Activated CD4-positive, alpha-beta T cell treated with anti-CD3 and anti-CD28 coated beads for 36 hours (primary cell): ENCODE results near the gene FARS2. TPM values are rescaled to one million over a fixed set of nuclear protein-coding genes. Genes with fewer than 3 reads are reported as not detected.

ENCODE experiments used
- ATAC-seq: fragments of 200-7000 bp; cut with Tn5 transposase; one replicate; pipeline ENCODE4 v1.10.0; 2021; ENCODE audit warnings: mild to moderate bottlenecking, moderate library complexity
- CTCF ChIA-PET: fragments of 350-600 bp; sonication (Branson Sonifier 250); formaldehyde crosslinking; loops from one replicate; lab custom pipeline; 2021; ENCODE audit warnings: antibody characterized with exemption; lab: Charles Lee
- POLR2A ChIA-PET: fragments of 350-600 bp; sonication (Branson Sonifier 250); formaldehyde crosslinking; loops from one replicate; lab custom pipeline; 2021; ENCODE audit warnings: antibody characterized with exemption, inconsistent platforms; lab: Charles Lee
- DNase-seq: peaks from one replicate; pipeline ENCODE4 v3.0.0-alpha.2; 2020
- H3K27ac Mint-ChIP-seq: one replicate; pipeline ENCODE4 v1.8.0; 2021; ENCODE audit warnings: mixed read lengths
- H3K27me3 Mint-ChIP-seq: one replicate; pipeline ENCODE4 v1.8.0; 2021; ENCODE audit warnings: mixed read lengths
- H3K36me3 Mint-ChIP-seq: one replicate; pipeline ENCODE4 v1.8.0; 2021; ENCODE audit warnings: low read depth, mixed read lengths
- H3K4me1 Mint-ChIP-seq: one replicate; pipeline ENCODE4 v1.8.0; 2021; ENCODE audit warnings: mixed read lengths
- H3K4me3 Mint-ChIP-seq: one replicate; pipeline ENCODE4 v1.8.0; 2021; ENCODE audit warnings: mild to moderate bottlenecking, moderate library complexity, mixed read lengths
- H3K9me3 Mint-ChIP-seq: one replicate; pipeline ENCODE4 v1.8.0; 2021; ENCODE audit warnings: low read depth, mixed read lengths
- intact Hi-C, 2 experiments: fragments of 100-400 bp; cut with DNase I in 1 of 2; cut with micrococcal nuclease in 1 of 2; formaldehyde crosslinking; loops; one replicate each; pipeline versions ENCODE4 v1.14.2 to v1.15.1; 2022 to 2024; cut with DNase I, micrococcal nuclease
- total RNA-seq, 2 experiments: library from RNA; stranded (reverse); gene quantifications; one replicate each; pipeline ENCODE4 v1.2.3, GENCODE V29; 2021

FARS2 gene
- total RNA-seq, 2 experiments from 2014 or later, result 17.6 to 18.4 TPM

GRCh38 chr6:5517796-5518195, 256.5 kb downstream of the FARS2 start:
- ChIA-PET CTCF (no interaction called here), POLR2A (no interaction called here)
- Mint-ChIP-seq H3K9me3 (no peaks in the 10 kb centered on the region), H3K27ac (peak overlapping the region; percentile 87), H3K4me3 (no peak overlapping the region), H3K27me3 (no peaks in the 10 kb centered on the region), H3K36me3 (peaks cover 1% of the 10 kb centered on the region), H3K4me1 (peaks cover 43% of the 10 kb centered on the region)
- ATAC-seq (peak; percentile 94), DNase-seq (peak; percentile 72)
- intact Hi-C loops, result loop anchor here in 1 of 2 experiments (5.0 kb wide), 1 partner anchor 490 kb away; the partner anchor contains the start of gene NRN1

- Mint-ChIP-seq H3K27me3 (no peaks in the 10 kb centered on the region), H3K9me3 (no peaks in the 10 kb centered on the region), H3K36me3 (no peaks in the 10 kb centered on the region), H3K4me3 (no peak overlapping the region), H3K4me1 (peaks cover 39% of the 10 kb centered on the region), H3K27ac (peak overlapping the region; percentile 41)
- ATAC-seq (no peak), DNase-seq (no peak)
- CTCF ChIA-PET, result interaction anchor here (1.0 kb wide), 1 partner anchor 11 kb away, joined by 3 read pairs; no protein-coding TSS in a partner anchor
- POLR2A ChIA-PET, result no interaction called here
- intact Hi-C loops, result loop anchor here in 1 of 2 experiments (5.0 kb wide), 1 partner anchor 488 kb away; the partner anchor contains the start of gene NRN1
Measured at GRCh38 chr6:5518936-5519491, 257.7 kb downstream of the FARS2 start.

- intact Hi-C loops, result no loop called here
- DNase-seq (no peak), ATAC-seq (no peak)
- POLR2A ChIA-PET, result no interaction called here
- Mint-ChIP-seq H3K27me3 (no peaks in the 10 kb centered on the region), H3K36me3 (peaks cover 3% of the 10 kb centered on the region), H3K4me3 (no peak overlapping the region), H3K4me1 (peaks cover 29% of the 10 kb centered on the region), H3K9me3 (no peaks in the 10 kb centered on the region), H3K27ac (no peak overlapping the region)
- CTCF ChIA-PET, result interaction anchor here (1.0 to 1.4 kb wide), 2 partner anchors 10 to 21 kb away, joined by 4 read pairs; no protein-coding TSS in a partner anchor
Measured at GRCh38 chr6:5520796-5521195, 259.5 kb downstream of the FARS2 start.

- ChIA-PET POLR2A (no interaction called here), CTCF (interaction anchor here (0.6 to 1.4 kb wide), 4 partner anchors 10 to 470 kb away, joined by 3 to 4 read pairs (median 4); no protein-coding TSS in a partner anchor)
- no peak for DNase-seq
- Mint-ChIP-seq H3K36me3 (peaks cover 3% of the 10 kb centered on the region), H3K4me1 (peaks cover 25% of the 10 kb centered on the region), H3K9me3 (no peaks in the 10 kb centered on the region), H3K4me3 (no peak overlapping the region), H3K27ac (no peak overlapping the region), H3K27me3 (no peaks in the 10 kb centered on the region)
- intact Hi-C loops, result no loop called here
- no peak for ATAC-seq
Measured at GRCh38 chr6:5521322-5521721, 260.0 kb downstream of the FARS2 start.

GRCh38 chr6:5522147-5522546, 260.8 kb downstream of the FARS2 start:
- intact Hi-C loops, result no loop called here
- ATAC-seq (no peak), DNase-seq (no peak)
- Mint-ChIP-seq H3K36me3 (peaks cover 3% of the 10 kb centered on the region), H3K27ac (no peak overlapping the region), H3K4me1 (peaks cover 19% of the 10 kb centered on the region), H3K27me3 (no peaks in the 10 kb centered on the region), H3K4me3 (no peak overlapping the region), H3K9me3 (no peaks in the 10 kb centered on the region)
- ChIA-PET CTCF (interaction anchor here (0.7 kb wide), 1 partner anchor 469 kb away, joined by 3 read pairs; no protein-coding TSS in a partner anchor), POLR2A (no interaction called here)

GRCh38 chr6:5524110-5524509, 262.8 kb downstream of the FARS2 start:
- ChIA-PET CTCF (no interaction called here), POLR2A (no interaction called here)
- no peak overlapping the region for H3K27ac Mint-ChIP-seq
- peaks cover 3% of the 10 kb centered on the region for H3K36me3 Mint-ChIP-seq
- H3K27me3 Mint-ChIP-seq, result no peaks in the 10 kb centered on the region
- H3K4me1 Mint-ChIP-seq, result peaks cover 7% of the 10 kb centered on the region
- intact Hi-C loops, result no loop called here
- ATAC-seq (no peak), DNase-seq (no peak)
- H3K9me3 Mint-ChIP-seq, result no peaks in the 10 kb centered on the region
- no peak overlapping the region for H3K4me3 Mint-ChIP-seq

- no peak for ATAC-seq
Measured at GRCh38 chr6:5525209-5525608, 263.9 kb downstream of the FARS2 start.

GRCh38 chr6:5529015-5529414, 267.7 kb downstream of the FARS2 start:
- H3K4me3 Mint-ChIP-seq, result no peak overlapping the region
- H3K27ac Mint-ChIP-seq, result no peak overlapping the region
- H3K9me3 Mint-ChIP-seq, result no peaks in the 10 kb centered on the region
- DNase-seq (no peak), ATAC-seq (no peak)
- ChIA-PET CTCF (no interaction called here), POLR2A (no interaction called here)
- H3K27me3 Mint-ChIP-seq, result no peaks in the 10 kb centered on the region
- intact Hi-C loops, result no loop called here
- peaks cover 3% of the 10 kb centered on the region for H3K4me1 Mint-ChIP-seq
- peaks cover 5% of the 10 kb centered on the region for H3K36me3 Mint-ChIP-seq

More at GRCh38 chr6:5525209-5525608, 263.9 kb downstream of the FARS2 start:
- intact Hi-C loops, result no loop called here
- no peaks in the 10 kb centered on the region for H3K9me3 Mint-ChIP-seq
- ChIA-PET CTCF (no interaction called here), POLR2A (no interaction called here)
- DNase-seq, result no peak
- peaks cover 2% of the 10 kb centered on the region for H3K4me1 Mint-ChIP-seq
- H3K36me3 Mint-ChIP-seq, result peaks cover 3% of the 10 kb centered on the region
- H3K4me3 Mint-ChIP-seq, result no peak overlapping the region
- no peak overlapping the region for H3K27ac Mint-ChIP-seq
- H3K27me3 Mint-ChIP-seq, result no peaks in the 10 kb centered on the region

- no peak for ATAC-seq
- intact Hi-C loops, result no loop called here
- Mint-ChIP-seq H3K27ac (no peak overlapping the region), H3K36me3 (peaks cover 7% of the 10 kb centered on the region), H3K9me3 (no peaks in the 10 kb centered on the region), H3K27me3 (no peaks in the 10 kb centered on the region), H3K4me3 (no peak overlapping the region), H3K4me1 (peaks cover 3% of the 10 kb centered on the region)
- ChIA-PET CTCF (interaction anchor here (1.1 kb wide), 1 partner anchor 10 kb away, joined by 3 read pairs; no protein-coding TSS in a partner anchor), POLR2A (no interaction called here)
- no peak for DNase-seq
Measured at GRCh38 chr6:5529733-5530132, 268.4 kb downstream of the FARS2 start.

GRCh38 chr6:5531161-5531560, 269.8 kb downstream of the FARS2 start:
- no peak for DNase-seq
- ChIA-PET CTCF (no interaction called here), POLR2A (no interaction called here)
- Mint-ChIP-seq H3K36me3 (peaks cover 11% of the 10 kb centered on the region), H3K9me3 (no peaks in the 10 kb centered on the region), H3K4me1 (peaks cover 3% of the 10 kb centered on the region), H3K4me3 (no peak overlapping the region), H3K27me3 (no peaks in the 10 kb centered on the region), H3K27ac (no peak overlapping the region)
- intact Hi-C loops, result no loop called here
- ATAC-seq, result no peak

GRCh38 chr6:5531853-5532375, 270.6 kb downstream of the FARS2 start:
- Mint-ChIP-seq H3K9me3 (no peaks in the 10 kb centered on the region), H3K4me3 (no peak overlapping the region), H3K27me3 (no peaks in the 10 kb centered on the region), H3K36me3 (peaks cover 11% of the 10 kb centered on the region), H3K4me1 (peaks cover 3% of the 10 kb centered on the region), H3K27ac (no peak overlapping the region)
- intact Hi-C loops, result no loop called here
- ATAC-seq (peak; percentile 44), DNase-seq (no peak)
- POLR2A ChIA-PET, result no interaction called here
- CTCF ChIA-PET, result no interaction called here

- Mint-ChIP-seq H3K4me3 (no peak overlapping the region), H3K9me3 (no peaks in the 10 kb centered on the region)
Measured at GRCh38 chr6:5532941-5533340, 271.6 kb downstream of the FARS2 start.

More at GRCh38 chr6:5532941-5533340, 271.6 kb downstream of the FARS2 start:
- Mint-ChIP-seq H3K27ac (no peak overlapping the region), H3K27me3 (no peaks in the 10 kb centered on the region), H3K4me1 (peaks cover 3% of the 10 kb centered on the region), H3K36me3 (peaks cover 15% of the 10 kb centered on the region)
- POLR2A ChIA-PET, result no interaction called here
- ATAC-seq, result no peak
- intact Hi-C loops, result no loop called here
- no peak for DNase-seq
- CTCF ChIA-PET, result no interaction called here
